HG02678 (cell line): ENCODE measurements around the gene SHANK3.

Source experiments
- ATAC-seq: cut with Tn5 transposase; IDR thresholded peaks from one replicate; pipeline ENCODE4 v1.9.1; 2021; ENCODE audit warnings: mild to moderate bottlenecking, moderate library complexity; ENCODE audit not compliant: unreplicated experiment

SHANK3 gene

GRCh38 chr22:50698546-50698945 lies 25.9 kb downstream of the SHANK3 start:
- ATAC-seq, result no peak

DNA sequence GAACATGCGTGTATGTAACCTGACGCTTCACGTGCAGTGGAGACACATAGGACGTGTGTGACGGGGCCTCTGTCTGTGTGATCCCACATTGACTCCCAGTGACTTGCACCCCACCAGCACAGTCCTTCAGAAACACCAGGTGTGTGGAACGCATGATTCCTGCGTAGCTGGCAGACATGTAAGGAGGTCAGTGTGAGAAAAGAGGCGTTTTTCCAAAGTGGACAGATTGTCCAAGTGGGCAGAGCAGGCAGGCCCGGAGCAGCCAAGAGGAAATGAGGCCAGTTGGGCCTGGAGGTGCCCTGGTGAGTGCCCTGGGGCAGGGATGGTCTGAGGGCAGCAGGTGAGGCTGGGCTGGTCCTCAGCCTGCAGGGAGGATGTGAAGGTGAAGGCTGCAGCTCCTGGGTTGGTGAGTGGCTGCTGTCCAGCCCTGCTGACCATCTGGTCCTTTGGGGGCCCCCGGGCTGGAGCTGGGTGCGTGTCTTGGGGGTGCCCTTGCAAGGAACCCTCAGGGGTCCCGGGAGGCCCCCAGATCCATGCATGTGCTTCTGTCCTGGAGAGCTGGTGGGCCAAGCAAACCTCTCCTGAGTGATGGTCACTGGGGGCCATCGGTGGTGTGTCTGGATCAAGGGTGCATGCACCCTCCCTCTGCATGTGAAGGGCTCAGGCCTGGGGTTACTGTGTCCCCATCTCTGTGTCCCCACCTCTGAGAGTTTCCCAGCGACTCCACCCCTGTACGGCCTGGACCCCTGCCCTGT lies 26.6 kb downstream of the SHANK3 start:
- ATAC-seq, result no peak

DNA sequence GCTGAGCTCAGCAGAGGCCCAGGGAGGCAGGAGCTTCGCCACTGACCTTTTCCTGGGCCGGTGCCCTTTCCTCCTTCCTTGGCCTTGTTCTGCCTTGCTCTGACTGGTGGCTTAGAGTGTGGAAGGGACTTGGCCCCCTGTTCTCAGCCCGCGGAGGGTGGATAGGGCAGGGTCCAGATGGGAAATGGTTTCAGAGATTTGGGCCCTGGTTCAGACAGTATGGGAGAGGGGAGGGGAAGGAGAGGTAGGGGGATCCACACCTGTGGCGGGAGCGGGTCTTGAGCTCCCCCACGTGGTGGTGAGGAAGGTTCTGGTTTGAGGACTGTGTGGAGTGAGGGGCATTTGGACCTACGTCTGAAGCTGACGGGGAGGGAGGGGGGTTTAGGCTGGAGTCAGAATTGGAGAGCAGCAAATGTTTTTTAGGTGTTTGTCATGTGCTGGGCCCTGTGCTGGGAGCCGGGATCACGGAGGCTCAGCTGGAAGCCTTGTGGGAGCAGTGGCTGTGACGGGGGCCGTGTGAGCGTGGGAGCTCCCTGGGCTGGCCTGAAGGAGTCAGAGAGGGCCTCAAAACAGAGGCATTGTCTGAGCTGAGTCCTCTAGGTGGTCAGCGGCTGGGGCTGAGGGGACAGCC lies 27.2 kb downstream of the SHANK3 start:
- ATAC-seq, result no peak

DNA sequence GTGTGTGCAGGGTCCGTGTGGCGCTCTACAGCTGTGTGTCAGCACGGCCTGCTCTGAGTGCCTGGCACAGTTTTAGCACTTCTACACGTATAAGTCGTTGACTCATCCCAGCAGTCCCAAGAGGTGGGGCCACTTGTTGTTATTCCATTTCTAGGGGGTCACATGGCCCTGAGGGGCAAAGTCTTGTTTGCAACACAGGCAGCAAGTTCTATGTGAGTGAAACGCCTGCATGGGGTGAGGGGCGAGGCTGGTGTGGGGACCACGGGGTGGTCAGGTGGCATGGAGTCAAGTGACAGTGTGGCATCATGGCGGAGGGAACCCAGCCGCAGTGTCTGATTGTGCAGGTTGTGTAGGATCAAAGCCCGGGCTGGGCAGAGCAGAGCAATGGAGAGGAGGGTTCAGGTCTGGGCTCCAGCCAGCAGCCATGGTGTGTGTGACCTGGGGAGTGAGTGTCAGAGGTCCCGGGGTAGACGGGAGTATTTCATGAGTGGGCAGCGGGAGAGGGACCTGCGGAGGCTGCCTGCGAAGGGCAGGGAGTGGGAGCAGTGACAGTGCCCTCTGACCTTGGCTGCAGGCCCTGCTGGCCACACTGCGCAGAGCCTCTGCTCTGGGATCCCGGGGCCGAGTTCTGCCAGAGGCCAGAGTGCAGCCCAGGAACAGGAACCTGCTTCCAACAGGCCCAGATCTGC lies 27.9 kb downstream of the SHANK3 start:
- no peak for ATAC-seq

DNA sequence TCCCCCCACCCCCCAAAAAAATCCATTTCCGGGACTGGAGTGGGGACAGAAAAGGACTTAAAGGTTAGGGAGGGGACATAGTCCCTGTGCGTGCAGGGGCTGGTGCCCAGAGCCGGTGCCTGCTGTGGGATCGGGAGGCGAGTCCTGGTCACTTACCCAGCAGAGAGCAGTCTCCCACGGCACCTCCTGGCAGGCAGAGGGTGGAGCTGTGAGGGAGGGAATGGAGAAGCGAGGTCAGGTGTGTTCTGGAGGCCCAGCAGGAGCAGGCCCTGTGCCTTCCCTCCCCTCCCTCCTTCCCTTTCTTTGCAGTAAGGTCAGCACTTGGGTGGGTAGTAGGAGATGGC lies 28.4 kb downstream of the SHANK3 start:
- ATAC-seq, result no peak

GRCh38 chr22:50701428-50702154 lies 29.0 kb downstream of the SHANK3 start:
- ATAC-seq, result no peak

DNA sequence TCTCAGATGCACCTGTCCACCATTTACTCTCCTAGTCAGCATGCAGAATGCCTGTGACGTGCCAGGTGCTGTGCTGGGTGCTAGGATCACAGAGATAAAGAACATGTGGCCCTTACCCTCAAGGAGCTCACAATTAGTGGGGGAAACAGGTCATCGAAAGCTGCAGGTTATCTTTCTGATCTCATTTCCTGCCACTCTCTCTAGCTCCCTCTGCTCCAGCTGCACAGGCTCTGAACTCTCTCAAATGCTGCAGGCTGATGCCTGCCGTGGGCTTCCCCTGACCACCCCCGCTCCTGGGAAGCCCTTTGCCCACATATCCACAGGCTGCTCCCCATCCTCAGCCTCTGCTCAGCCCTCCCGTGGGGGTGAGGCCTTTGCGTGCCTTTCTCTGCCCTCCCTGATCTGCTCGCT lies 29.6 kb downstream of the SHANK3 start:
- no peak for ATAC-seq

- ATAC-seq, result no peak
These were observed 30.4 kb downstream of the SHANK3 start for GRCh38 chr22:50702821-50703725.

- ATAC-seq, result no peak
These were observed 31.3 kb downstream of the SHANK3 start for GRCh38 chr22:50703726-50704509.

DNA sequence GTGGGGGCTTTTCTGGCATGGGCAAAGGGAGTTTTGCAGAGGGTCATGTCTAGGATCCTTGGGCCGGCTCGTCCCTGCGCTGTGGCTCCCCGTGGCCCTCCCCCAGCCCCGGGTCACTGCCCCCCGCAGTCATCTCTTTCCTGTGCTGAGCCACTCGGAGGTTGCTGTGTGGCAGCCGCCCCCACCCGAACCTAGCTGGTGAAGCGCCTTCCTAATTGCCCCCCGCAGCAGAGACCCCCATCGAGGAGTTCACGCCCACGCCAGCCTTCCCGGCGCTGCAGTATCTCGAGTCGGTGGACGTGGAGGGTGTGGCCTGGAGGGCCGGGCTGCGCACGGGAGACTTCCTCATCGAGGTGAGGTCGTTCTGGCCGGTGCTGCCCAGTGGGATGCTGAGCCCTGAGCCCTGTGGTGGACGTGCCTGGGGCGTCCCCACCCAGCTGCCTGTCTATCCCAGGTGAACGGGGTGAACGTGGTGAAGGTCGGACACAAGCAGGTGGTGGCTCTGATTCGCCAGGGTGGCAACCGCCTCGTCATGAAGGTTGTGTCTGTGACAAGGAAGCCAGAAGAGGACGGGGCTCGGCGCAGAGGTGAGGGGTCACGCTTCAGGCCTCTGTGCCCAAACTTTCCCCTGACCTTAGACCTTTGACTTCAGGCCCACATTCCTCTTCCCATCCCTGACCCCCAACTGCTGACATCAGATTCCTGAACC lies 32.0 kb downstream of the SHANK3 start:
- no peak for ATAC-seq

GRCh38 chr22:50705219-50705691 lies 32.6 kb downstream of the SHANK3 start:
- ATAC-seq, result no peak

GRCh38 chr22:50705851-50706351 lies 33.3 kb downstream of the SHANK3 start:
- ATAC-seq, result no peak

GRCh38 chr22:50706481-50707125 lies 34.0 kb downstream of the SHANK3 start:
- no peak for ATAC-seq

GRCh38 chr22:50708474-50708873 lies 35.9 kb downstream of the SHANK3 start:
- no peak for ATAC-seq

DNA sequence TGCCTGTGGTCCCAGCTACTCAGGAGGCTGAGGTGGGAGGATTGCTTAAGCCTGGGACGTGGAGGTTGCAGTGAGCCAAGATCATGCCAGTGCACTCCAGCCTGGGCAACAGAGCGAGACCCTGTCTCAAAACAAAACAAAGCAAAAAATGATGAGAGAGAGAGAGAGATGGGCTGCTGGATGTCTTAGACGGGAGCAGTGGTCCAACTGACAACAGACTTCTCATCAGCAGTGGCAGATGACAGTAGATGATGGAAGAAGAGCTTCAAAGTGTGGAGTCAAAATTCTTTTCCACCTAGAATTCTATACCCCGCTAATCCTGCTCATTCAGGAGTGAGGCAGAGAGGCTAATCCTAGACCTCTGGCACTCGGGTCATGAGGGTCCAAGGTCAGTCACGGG lies 36.4 kb downstream of the SHANK3 start:
- no peak for ATAC-seq

- no peak for ATAC-seq
These were observed 37.6 kb downstream of the SHANK3 start for GRCh38 chr22:50710221-50710620.

- no peak for ATAC-seq
These were observed 38.3 kb downstream of the SHANK3 start for GRCh38 chr22:50710886-50711285.
